Erythroblast (primary cell): ENCODE data around the gene ZNF516.

Source experiments
- GATA1 ChIP-seq: IDR thresholded peaks from 2 replicates; pipeline ENCODE4 v1.6.1; 2011; ENCODE audit warnings: low read depth, mild to moderate bottlenecking, control low read depth, low read length, moderate library complexity
- POLR2A ChIP-seq: IDR thresholded peaks from 2 replicates; pipeline ENCODE4 v1.6.1; 2011; ENCODE audit warnings: mild to moderate bottlenecking, low read length

DNA sequence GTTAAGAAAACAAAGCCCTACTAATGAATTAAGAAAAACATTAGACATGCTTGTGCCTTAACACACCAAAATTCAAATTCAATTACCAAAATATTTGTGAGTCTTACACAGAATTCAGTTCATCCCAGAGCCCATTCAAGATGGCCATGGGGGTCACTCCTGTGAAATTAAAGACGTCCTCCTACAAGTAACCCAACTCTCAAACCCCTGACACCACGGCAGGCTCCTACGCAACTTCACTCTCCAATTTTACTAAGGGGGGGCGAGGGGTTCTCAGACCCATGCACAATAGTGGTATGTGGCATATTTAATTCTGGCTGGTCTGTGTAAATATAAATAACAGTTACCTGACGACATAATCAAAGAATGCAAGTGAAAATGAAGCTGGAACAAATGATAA, 5.0 kb downstream of the ZNF516 start:
- TF ChIP-seq POLR2A = no peak
- TF ChIP-seq GATA1 = no peak
